ENCODE results near the gene DYNLL1.

GRCh38 chr12:120447992-120448391 lies 47.9 kb upstream of the DYNLL1 start:
- TF ChIP-seq CTCF (conservative IDR thresholded peaks at IDR 0.05) (no peak), EZH2 (IDR thresholded peaks at IDR 0.05; ENCODE audit: low read depth) (no peak)

All from PC-9 (cell line).